HG03025 (cell line): ENCODE data around the gene NOC3L.
"Not testable (repeated sequence)": the region's sequence is repeated elsewhere in the genome, so short reads cannot be mapped to it uniquely, and the experiment has no call there.

ENCODE experiments used
- ATAC-seq: cut with Tn5 transposase; IDR thresholded peaks from one replicate; pipeline ENCODE4 v1.9.1; 2021; ENCODE audit warnings: mild to moderate bottlenecking, moderate library complexity; ENCODE audit not compliant: unreplicated experiment, low FRiP score

The NOC3L gene, protein sequence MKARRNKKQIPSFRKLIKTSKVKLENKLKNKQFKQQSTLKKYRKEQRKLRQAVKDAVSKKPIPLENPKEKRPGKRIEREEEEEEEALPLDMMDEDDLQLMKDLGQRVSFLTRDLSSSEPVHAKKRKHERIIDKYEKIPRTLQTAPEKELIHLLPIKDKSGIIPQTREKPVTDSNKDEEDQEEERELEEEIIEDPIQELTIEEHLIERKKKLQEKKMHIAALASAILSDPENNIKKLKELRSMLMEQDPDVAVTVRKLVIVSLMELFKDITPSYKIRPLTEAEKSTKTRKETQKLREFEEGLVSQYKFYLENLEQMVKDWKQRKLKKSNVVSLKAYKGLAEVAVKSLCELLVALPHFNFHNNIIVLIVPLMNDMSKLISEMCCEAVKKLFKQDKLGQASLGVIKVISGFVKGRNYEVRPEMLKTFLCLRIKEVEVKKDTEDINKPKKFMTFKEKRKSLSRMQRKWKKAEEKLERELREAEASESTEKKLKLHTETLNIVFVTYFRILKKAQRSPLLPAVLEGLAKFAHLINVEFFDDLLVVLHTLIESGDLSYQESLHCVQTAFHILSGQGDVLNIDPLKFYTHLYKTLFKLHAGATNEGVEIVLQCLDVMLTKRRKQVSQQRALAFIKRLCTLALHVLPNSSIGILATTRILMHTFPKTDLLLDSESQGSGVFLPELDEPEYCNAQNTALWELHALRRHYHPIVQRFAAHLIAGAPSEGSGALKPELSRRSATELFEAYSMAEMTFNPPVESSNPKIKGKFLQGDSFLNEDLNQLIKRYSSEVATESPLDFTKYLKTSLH

DNA sequence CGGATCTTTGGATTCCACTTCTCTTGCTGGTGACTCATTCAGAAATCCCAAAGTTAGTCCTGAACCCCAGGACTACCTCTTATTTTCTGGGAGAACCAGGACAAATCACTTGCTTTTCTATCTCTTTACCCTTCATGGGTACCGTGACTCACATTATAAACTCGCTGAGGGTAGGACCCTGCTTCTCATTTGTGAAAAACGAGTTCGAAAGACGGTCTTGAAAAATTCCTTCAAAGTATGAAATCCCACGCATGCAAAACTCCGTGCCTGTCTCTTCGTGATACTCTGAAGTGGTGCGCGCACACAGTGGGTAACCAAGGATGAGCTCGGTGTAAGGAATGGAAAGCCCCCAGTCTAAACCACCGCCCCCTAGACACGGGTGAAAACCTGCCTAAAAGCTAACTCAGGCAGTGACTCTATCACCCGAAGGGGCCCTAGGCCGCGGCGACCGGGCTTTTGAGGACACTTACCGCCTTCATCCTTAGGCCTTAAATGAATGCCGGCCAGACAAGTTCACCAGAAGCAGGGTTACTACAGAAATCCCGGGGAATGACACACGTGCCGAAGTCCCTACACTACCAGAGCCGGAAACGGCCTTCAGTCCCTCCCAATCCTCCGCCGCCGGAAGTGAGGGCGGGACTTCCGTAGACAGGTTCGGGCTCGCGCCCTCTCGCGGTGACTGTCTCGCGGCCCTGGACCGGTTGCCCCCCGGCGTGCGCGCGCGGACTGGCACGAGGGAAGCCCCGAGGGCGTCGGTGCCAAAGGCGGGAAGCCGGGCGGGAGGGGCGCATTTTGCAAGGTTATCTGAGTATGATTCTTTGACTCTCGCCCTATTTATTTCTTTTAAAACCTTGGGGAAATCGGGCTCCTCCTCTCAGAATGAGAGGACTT is at the start of gene NOC3L:
NOC3L (minus strand) TSS at position 580 of the 891 bp plus-strand sequence; CDS start at position 479, 101 bp downstream.
- ATAC-seq = peak; percentile 98

DNA sequence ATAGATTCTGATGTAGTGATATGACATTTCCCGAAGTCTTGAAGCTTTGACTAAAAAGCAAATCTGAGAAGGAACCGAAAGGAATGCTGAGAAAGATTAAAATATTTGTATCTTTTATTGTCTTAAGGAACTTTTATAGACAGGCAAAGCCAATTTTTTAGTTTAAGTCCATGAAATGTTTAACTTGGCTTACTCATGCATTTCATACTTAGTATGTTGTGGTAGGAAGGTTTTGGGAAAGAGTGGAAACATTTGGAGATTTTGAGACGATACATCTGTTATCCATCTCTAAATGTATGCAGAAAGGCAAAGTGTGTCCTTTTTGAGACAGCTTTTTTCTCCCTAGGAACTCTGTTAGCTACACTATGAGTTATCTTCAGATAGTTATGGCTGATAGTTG is 49.7 kb upstream of the NOC3L start:
- ATAC-seq = no peak

DNA sequence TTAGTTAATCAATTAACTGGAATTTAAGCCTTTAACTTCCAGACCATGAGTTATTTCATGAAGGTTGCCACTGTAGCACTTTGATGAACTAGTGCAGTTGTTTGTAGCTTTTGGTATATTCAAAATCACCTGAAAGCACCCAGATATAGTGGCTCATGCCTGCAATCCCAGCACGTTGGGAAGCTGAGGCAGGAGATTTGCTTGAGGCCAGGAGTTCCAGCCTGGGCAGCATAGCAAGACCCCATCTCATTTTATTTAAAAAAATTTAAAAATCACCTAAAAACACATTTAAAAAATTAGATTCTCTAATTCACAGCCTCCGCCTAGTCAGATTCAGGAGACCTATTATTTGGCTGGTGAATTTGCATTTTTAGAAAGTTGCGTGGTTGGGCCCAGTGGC is 48.6 kb upstream of the NOC3L start:
- no peak for ATAC-seq

DNA sequence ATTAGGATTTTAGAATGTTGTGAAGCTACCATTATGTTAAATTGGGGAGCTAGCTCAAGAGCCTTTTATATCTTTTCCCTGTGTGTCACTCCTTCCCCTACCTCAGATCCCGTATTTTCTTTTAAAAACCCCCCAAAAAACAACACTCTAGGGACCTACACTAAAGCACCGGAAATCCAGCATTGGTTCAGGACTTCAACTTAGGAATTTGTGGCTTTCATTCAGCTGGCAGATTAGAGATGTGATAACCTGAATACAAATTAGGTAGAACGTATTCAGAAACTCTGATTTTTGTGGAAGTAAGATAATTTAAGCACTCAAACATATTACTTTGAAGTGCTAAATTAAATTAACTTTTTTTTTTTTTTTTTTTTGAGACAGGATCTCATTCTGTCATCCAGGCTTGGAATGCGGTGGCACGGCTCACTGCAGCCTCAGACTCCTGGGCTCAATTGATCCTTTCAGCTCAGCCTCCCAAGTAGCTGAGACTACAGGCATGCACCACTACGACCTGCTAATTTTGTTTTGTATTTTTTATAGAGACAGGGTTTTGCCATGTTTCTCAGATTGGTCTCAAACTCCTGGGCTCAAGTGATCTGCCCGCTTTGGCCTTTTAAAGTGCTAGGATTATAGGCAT is 46.4 kb upstream of the NOC3L start:
- no peak for ATAC-seq

DNA sequence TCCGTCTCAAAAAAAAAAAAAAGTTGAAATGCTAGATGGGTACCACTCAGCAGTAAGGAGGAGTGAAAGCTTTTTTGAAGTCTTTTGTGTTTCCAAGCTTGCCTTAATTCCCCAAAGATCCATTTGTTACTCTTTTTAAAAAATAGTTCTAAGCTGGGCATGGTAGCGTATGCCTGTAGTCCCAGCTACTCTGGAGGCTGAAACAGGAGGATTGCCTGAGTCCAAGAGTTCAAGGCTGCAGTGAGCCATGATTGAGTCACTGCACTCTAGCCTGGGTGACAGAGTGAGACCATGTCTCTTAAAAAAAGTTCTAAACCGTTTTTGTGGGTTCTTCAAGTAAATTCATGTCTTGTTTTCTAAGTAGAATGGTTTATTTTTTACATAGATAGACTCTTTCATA is 44.9 kb upstream of the NOC3L start:
- no peak for ATAC-seq

DNA sequence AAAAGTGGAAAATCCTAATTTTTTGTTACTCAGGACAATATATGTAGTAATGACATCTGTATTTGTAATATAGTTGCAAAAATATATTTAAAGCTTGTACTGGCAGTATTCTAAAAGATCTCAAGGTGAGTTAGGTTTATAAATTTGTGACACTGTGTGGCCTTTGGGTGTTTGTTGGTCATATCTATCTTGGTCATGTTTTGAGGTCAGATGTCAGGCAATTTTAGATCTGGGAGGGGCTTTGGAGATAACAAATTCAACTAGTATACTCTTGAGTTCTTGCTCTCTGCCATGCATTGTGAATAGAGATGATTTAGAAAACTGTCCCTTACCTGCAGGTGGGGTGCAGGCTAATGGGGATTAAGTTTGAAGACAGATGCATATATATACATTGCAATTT is 42.7 kb upstream of the NOC3L start:
- no peak for ATAC-seq

DNA sequence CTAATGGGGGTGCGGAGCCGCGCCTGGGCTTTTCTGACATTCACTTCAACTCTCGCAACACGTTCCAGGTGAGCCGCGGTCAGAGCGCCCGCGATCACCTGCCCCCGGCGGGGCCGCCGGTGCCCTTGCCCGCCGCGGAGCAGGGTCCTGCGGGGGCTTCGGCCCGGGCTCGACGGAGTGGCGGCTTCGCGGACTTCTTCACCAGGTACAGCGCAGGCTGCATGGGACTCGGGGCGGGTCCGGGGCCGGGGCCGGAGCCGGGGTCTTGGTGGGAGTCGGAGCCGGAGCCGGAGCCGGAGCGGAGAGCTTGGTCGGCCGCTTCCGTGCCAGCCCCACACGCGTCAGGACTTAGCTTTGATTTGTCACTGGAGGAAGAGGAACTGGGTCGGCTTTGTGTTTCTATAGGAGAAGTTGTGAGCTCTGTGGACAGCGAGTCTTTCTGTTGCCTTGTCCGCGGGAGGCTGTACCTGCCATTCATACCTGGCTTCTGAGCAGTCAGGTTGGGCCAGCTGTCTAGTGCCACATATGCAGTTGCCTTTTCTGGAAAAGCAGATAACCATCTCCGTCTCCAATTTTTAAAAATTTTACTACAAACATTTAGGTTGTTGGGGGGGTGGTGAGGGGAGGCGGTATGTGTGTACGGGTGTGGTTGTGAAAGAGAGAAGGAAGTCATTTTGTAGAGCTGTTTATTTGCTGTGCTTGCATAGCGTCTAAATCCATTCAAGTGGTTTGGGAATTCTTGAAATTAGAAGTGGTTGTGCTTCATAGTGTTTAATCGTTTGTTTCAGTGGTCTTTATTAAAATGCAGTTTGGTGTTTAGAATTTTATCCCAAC is 40.9 kb upstream of the NOC3L start:
- ATAC-seq = peak; percentile 68

DNA sequence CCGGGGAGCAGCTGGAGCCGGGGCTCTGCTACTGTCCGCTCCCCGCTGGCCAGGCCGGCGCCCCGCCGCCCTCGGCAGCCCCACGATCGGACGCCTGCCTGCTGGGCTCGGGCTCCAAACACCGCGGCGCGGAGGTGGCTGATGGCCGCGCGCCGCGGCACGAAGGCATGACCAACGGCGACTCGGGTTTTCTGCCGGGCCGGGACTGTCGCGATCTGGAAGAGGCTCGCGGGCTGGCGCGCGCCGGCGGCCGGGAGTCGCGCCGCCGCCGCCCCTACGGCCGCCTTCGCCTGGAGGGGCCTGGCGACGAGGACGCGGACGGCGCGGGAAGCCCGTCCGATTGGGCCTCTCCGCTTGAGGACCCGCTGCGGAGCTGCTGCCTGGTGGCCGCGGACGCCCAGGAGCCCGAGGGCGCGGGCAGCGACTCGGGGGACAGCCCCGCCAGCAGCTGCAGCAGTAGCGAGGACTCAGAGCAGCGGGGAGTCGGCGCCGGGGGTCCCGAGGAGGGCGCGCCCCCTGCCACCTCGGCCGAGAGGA is 40.2 kb upstream of the NOC3L start:
- peak; percentile 22 for ATAC-seq

DNA sequence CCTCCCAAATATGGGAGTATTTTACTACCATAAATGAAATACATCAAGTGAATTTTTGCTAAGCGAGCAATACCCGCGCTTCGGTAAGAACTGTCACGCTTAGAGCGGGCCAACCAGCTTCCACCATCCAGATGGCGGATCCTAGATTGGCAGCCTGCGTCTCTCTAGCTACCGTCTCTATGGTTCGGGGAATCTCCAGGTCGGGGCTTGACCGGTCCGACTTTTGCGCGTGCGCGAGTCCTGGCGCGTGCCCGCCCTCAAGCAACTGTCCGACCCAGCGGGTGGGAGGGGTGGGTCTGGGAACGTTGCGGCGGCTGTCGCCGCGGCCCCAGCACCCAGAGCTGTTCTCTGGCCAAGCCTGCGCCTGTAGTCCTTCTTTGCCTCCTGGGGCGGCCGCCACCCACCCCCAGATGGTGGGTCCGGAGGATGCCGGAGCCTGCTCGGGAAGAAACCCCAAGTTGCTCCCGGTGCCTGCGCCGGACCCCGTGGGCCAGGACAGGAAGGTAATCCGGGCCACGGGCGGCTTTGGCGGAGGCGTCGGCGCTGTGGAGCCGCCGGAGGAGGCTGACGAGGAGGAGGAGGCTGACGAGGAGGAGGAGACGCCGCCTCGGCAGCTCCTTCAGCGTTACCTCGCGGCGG is 39.6 kb upstream of the NOC3L start, which contains the start of gene TBC1D12:
TBC1D12 (plus strand) TSS at position 338 of the 639 bp plus-strand sequence; CDS start at position 411, 73 bp downstream.
- peak; percentile 69 for ATAC-seq

DNA sequence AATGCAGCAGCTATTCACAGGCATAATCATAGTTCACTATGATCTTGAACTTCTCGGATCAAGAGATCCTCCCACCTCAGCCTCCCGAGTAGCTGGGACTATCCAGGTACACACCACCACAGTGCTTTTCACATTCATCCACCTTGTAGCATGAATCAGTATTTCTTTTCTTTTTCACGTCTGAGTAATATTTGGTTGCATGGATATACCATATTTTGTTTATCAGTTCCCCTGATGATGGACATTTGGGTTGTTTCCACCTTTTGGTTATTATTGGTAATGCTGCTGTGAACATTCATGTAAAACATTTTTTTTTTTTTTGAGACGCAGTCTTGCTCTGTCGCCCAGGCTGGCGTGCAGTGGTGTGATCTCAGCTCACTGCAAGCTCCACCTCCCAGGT is 36.0 kb upstream of the NOC3L start:
- no peak for ATAC-seq

DNA sequence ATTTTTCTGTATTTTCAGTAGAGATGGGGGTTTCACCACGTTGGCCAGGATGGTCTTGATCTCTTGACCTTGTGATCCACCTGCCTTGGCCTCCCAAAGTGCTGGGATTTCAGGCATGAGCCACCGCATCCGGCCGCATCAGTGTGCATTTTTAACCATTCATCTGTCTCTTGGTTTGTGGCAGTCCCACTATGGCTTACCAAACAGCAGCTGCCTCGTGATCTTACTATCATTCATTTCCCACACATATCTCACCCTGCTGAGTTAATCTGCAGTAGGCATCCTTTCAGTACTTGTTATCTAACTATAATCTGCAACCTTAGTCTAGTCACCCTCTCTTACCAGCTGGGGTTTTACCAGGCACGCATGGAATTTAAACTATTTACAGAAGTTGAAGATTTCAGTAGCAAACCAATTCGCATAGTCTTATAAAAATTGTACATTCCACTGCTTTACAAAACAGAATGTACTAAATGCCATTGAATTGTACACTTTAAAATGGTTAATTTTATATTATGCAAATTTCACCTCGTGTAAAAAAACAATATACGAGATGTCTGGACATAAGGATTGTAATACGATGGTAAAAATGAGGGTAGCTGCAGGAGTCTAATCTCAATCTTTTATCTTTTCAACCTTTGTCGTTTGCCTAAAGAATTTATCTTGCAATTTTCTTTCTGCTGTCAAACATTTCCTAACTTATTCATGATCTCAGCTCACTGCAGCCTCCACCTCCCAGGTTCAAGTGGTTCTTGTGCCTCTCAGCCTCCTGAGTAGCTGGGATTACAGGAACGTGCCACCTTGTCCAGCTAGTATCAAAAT is 35.0 kb upstream of the NOC3L start:
- no peak for ATAC-seq

DNA sequence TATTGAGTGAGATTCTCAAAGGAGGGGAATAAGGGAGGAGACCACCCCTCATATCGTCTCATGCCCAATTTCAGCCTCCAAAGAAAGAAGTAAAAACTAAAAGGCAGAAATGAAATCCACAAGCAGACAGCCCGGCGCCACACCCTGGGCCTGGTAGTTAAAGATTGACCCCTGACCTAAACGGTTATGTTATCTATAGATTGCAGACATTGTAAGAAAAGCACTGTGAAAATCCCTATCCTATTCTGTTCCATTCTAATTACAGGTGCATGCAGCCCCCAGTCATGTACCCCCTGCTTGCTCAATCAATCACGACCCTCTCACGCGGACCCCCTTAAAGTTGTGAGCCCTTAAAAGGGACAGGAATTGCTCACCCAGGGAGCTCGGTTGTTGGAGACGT is 29.4 kb upstream of the NOC3L start:
- ATAC-seq = not testable (repeated sequence)

DNA sequence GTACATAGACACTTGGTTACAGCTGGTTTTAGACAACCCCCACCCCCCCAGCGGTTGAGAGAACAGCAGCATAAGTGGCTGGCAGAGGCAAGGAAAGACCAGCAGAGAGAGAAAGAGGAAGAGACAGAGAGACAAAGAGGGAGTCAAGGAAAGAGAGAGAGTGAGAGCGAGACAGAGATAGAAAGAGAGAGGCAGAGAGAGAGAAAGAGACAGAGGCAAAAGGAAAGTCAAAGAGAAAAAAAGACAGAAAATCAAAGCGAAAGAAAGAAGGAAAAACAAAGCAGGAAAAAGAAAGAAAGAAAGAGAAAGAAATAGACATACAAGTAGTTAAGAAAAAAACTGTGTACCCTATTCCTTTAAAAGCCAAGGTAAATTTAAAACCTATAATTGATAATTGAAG is 23.0 kb upstream of the NOC3L start:
- ATAC-seq = not testable (repeated sequence)

DNA sequence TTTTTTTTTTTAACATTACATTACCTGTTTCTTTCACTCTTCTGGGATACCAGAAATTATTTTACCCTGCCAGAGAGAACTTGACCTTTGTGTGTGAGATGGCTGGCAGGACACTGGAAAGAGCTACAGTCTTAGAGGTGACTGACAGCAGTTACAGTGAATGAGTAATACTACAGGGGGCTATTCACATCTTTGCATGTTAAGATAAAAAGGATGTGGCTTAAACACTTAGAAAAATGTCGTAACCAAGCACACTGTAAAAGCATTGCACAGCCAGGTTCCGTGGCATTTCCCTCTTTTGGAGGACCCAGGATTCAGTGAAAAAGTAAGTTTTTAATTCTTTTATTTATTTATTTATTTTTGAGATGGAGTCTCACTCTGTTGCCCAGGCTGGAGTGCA is 20.8 kb upstream of the NOC3L start:
- ATAC-seq = no peak

DNA sequence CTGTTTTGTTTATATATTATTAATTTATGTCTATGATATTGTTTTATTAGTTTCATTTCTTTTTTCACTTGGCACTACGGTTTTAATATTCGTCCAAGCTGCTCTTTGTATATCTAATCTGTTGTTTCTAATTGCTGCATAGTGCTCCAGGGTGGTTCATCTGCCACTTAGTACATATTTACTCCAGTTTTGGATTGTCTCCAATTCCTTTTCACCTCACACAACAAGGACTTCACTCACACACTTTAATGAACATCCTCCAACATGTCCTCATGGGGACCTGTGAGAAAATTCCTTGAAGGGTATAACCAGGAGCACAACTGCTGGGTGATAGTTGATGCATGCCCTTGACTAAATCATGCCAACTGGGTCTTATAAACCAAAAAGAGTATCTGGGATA is 14.1 kb upstream of the NOC3L start:
- ATAC-seq = no peak

DNA sequence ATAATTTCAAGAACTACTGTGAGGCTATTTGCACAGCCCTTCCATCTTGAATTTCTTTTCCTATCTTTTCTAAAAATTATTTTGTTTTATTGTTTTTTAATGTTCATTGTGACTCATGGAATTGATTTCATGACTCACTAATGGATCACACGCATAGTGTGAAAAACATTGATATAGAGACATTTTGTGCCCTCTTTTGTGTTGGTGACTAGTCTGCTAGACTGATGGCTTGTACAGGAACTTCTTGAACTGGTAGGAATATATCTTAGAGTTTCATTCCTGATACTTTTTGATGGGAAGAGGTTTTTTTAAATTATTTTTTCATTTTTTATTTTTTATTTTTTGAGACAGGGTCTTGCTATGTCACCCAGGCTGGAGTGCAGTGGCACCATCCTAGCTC is 12.6 kb upstream of the NOC3L start:
- ATAC-seq = no peak

DNA sequence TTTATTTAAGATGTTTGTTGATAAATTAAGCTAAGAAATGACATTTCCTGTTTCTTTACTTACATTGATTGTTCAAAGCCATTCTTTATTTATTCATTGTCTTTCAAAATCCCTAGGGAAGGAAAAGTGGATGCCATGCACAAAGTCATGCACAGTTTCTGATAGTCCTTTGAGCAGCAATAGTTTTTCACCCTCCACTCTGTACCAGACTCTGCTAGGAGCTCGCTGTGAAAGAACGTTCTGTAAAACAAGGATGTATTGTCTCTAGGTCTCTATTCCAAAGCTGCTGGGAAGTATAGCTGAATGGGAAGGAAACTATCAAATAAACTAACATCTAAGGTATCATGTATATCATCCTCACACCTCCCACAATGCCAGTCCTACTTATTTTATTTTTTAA is 7.8 kb upstream of the NOC3L start:
- ATAC-seq = no peak

DNA sequence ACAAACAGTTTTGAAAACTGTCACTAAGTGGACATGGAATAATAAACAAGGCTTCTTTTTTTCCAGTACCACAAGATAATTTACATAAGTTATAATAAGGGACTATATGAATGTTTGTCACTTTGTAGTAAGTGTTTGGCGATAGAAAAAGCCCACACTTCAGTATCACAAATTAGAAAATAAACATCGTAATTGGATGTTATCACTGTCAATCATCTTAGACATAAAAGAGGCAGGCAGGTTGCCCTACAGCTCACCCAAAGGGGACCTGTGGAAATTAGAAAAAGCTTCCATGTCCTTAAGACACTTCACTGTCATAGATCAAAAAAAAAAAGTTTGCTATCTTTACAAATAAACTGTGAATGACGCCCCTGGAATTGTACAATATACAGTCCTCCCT is 3.6 kb upstream of the NOC3L start:
- no peak for ATAC-seq
